Astrocyte (in vitro differentiated cells and primary cell): ENCODE data around the gene NPEPL1.

Source experiments
- EZH2 ChIP-seq: IDR thresholded peaks from 2 replicates; pipeline ENCODE4 v1.6.1; 2012; ENCODE audit warnings: mild to moderate bottlenecking, low read length, inconsistent platforms; ENCODE audit not compliant: insufficient read depth
- TF ChIP-seq, protein P1 (sequence below): IDR thresholded peaks from 2 replicates; pipeline ENCODE4 v1.5.1; 2011; ENCODE audit warnings: low read depth, mild to moderate bottlenecking, inconsistent platforms, low read length, moderate library complexity; ENCODE audit not compliant: insufficient read depth

DNA sequence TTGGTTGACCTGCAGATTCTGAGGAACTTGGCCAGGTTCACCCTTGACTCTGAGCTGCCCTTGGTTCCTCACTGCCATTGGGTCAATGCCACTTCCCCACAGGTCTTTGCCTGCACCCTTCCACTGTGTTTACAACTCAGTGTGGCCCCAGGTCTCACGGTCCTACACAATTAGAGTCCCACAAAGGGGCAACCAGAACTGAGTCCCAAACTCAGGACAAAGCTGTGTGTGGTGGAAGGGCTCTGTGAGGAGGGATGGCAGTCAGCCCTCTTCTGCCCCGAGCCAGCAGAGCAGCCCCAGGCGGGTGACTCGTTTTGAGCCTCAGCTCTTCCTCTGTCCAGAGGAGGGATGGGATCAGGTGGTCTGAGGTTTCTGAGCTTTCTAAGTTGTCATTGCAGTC, 69.5 kb downstream of the NPEPL1 start:
- TF ChIP-seq, protein P1, sequence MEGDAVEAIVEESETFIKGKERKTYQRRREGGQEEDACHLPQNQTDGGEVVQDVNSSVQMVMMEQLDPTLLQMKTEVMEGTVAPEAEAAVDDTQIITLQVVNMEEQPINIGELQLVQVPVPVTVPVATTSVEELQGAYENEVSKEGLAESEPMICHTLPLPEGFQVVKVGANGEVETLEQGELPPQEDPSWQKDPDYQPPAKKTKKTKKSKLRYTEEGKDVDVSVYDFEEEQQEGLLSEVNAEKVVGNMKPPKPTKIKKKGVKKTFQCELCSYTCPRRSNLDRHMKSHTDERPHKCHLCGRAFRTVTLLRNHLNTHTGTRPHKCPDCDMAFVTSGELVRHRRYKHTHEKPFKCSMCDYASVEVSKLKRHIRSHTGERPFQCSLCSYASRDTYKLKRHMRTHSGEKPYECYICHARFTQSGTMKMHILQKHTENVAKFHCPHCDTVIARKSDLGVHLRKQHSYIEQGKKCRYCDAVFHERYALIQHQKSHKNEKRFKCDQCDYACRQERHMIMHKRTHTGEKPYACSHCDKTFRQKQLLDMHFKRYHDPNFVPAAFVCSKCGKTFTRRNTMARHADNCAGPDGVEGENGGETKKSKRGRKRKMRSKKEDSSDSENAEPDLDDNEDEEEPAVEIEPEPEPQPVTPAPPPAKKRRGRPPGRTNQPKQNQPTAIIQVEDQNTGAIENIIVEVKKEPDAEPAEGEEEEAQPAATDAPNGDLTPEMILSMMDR, result no peak
- no peak for TF ChIP-seq EZH2
